NT2/D1 (cell line): ENCODE measurements around the gene SCN1B.

Experiments
- DNase-seq: peaks from one replicate; pipeline ENCODE4 v3.0.0-alpha.2; 2011; ENCODE audit warnings: low read depth, low spot score
- H3K27me3 ChIP-seq: 2 replicates; pipeline ENCODE4 v1.6.0; 2011; ENCODE audit warnings: mild to moderate bottlenecking; ENCODE audit not compliant: insufficient read length, insufficient read depth
- H3K36me3 ChIP-seq: 2 replicates; pipeline ENCODE4 v1.6.1; 2011; ENCODE audit warnings: mild to moderate bottlenecking, low read length, mixed read lengths; ENCODE audit not compliant: insufficient read depth, insufficient read length
- H3K4me1 ChIP-seq: 2 replicates; pipeline ENCODE4 v1.5.1; 2011; ENCODE audit not compliant: insufficient read depth, insufficient read length
- H3K4me3 ChIP-seq: 2 replicates; pipeline ENCODE4 v1.5.1; 2011; ENCODE audit warnings: low read depth; ENCODE audit not compliant: insufficient read length
- H3K9ac ChIP-seq: 2 replicates; pipeline ENCODE4 v1.6.0; 2011; ENCODE audit warnings: low read depth; ENCODE audit not compliant: insufficient read length
- H3K9me3 ChIP-seq: 2 replicates; pipeline ENCODE4 v1.5.1; 2011; ENCODE audit warnings: mild to moderate bottlenecking, low read length; ENCODE audit not compliant: insufficient read depth
- SUZ12 ChIP-seq: IDR thresholded peaks from 2 replicates; pipeline ENCODE4 v1.6.1; 2011; ENCODE audit not compliant: insufficient read length, insufficient read depth; ENCODE audit errors: extremely low read depth
- YY1 ChIP-seq: IDR thresholded peaks from 2 replicates; pipeline ENCODE4 v1.6.1; 2011; ENCODE audit not compliant: insufficient read length, insufficient read depth
- ZNF274 ChIP-seq: IDR thresholded peaks from 2 replicates; pipeline ENCODE4 v1.6.1; 2011; ENCODE audit warnings: mild to moderate bottlenecking, low read depth, low read length

The SCN1B gene

GRCh38 chr19:35080613-35081170 lies 50.4 kb downstream of the SCN1B start:
- Histone ChIP-seq H3K4me1 (peaks cover 3% of the 10 kb centered on the region), H3K27me3 (no peaks in the 10 kb centered on the region), H3K4me3 (no peak overlapping the region), H3K9ac (no peak overlapping the region), H3K36me3 (no peaks in the 10 kb centered on the region), H3K9me3 (no peaks in the 10 kb centered on the region)
- no peak for DNase-seq
- no peak for TF ChIP-seq ZNF274
- no peak for TF ChIP-seq YY1
- no peak for TF ChIP-seq SUZ12

- Histone ChIP-seq H3K27me3 (no peaks in the 10 kb centered on the region), H3K9ac (no peak overlapping the region), H3K4me3 (no peak overlapping the region), H3K9me3 (no peaks in the 10 kb centered on the region), H3K4me1 (peaks cover 3% of the 10 kb centered on the region), H3K36me3 (no peaks in the 10 kb centered on the region)
- DNase-seq: no peak
- TF ChIP-seq YY1 (no peak), SUZ12 (no peak), ZNF274 (no peak)
Measured at GRCh38 chr19:35081201-35081600, 50.9 kb downstream of the SCN1B start.

GRCh38 chr19:35083691-35084508 lies 53.6 kb downstream of the SCN1B start:
- TF ChIP-seq YY1: no peak
- TF ChIP-seq ZNF274: no peak
- no peak for TF ChIP-seq SUZ12
- DNase-seq: no peak
- no peaks in the 10 kb centered on the region for H3K36me3 ChIP-seq
- no peak overlapping the region for H3K4me3 ChIP-seq
- no peaks in the 10 kb centered on the region for H3K27me3 ChIP-seq
- H3K4me1 ChIP-seq: peaks cover 7% of the 10 kb centered on the region
- H3K9me3 ChIP-seq: no peaks in the 10 kb centered on the region
- no peak overlapping the region for H3K9ac ChIP-seq

GRCh38 chr19:35084509-35084762 lies 54.2 kb downstream of the SCN1B start:
- Histone ChIP-seq H3K9me3 (no peaks in the 10 kb centered on the region), H3K36me3 (no peaks in the 10 kb centered on the region), H3K4me1 (peaks cover 7% of the 10 kb centered on the region), H3K4me3 (no peak overlapping the region), H3K27me3 (no peaks in the 10 kb centered on the region), H3K9ac (no peak overlapping the region)
- no peak for DNase-seq
- TF ChIP-seq SUZ12 (no peak), YY1 (no peak), ZNF274 (no peak)

- DNase-seq: no peak
- Histone ChIP-seq H3K36me3 (no peaks in the 10 kb centered on the region), H3K27me3 (no peaks in the 10 kb centered on the region), H3K9me3 (no peaks in the 10 kb centered on the region), H3K4me1 (peaks cover 9% of the 10 kb centered on the region), H3K9ac (no peak overlapping the region), H3K4me3 (no peak overlapping the region)
- TF ChIP-seq YY1 (no peak), SUZ12 (no peak), ZNF274 (no peak)
Measured at GRCh38 chr19:35085947-35086346, 55.7 kb downstream of the SCN1B start.

GRCh38 chr19:35086455-35086854 lies 56.2 kb downstream of the SCN1B start:
- H3K9ac ChIP-seq: no peak overlapping the region
- no peak for DNase-seq
- TF ChIP-seq SUZ12 (no peak), YY1 (no peak), ZNF274 (no peak)
- no peaks in the 10 kb centered on the region for H3K27me3 ChIP-seq
- no peaks in the 10 kb centered on the region for H3K36me3 ChIP-seq
- H3K4me3 ChIP-seq: no peak overlapping the region
- no peaks in the 10 kb centered on the region for H3K9me3 ChIP-seq
- peaks cover 10% of the 10 kb centered on the region for H3K4me1 ChIP-seq

- DNase-seq: no peak
- H3K36me3 ChIP-seq: no peaks in the 10 kb centered on the region
Measured at GRCh38 chr19:35087393-35087792, 57.1 kb downstream of the SCN1B start.

More at GRCh38 chr19:35087393-35087792, 57.1 kb downstream of the SCN1B start:
- Histone ChIP-seq H3K27me3 (no peaks in the 10 kb centered on the region), H3K4me3 (no peak overlapping the region), H3K4me1 (peaks cover 10% of the 10 kb centered on the region), H3K9ac (no peak overlapping the region), H3K9me3 (no peaks in the 10 kb centered on the region)
- TF ChIP-seq ZNF274 (no peak), YY1 (no peak), SUZ12 (no peak)
